ENCODE measurements around the gene AGPAT3. TPM values are rescaled to one million over a fixed set of nuclear protein-coding genes. Genes with fewer than 3 reads are reported as not detected.
A peak's percentile ranks its signal among the peaks of the same experiment; 100 is the strongest.

Gene AGPAT3
- total RNA-seq, 1 experiment from 2014 or later: 13.0 TPM

GRCh38 chr21:43944757-43945156 lies 79.7 kb downstream of the AGPAT3 start:
- H3K27me3 ChIP-seq (ENCODE audit: insufficient read depth, low read length): no peaks in the 10 kb centered on the region
- no peak for DNase-seq
- H4K5ac ChIP-seq (ENCODE audit: insufficient read length, low read depth, low read length): no peak overlapping the region
- no peak overlapping the region for H3K18ac ChIP-seq (ENCODE audit: insufficient read length, low read depth, low read length)
- H4K8ac ChIP-seq (replicated peaks; ENCODE audit: insufficient read length, low read depth, low read length): no peak overlapping the region
- H3K23ac ChIP-seq (ENCODE audit: insufficient read length, low read depth, low read length): no peak overlapping the region
- H3K27me3 Mint-ChIP-seq (ENCODE audit: low read depth): no peaks in the 10 kb centered on the region
- no peaks in the 10 kb centered on the region for H3K36me3 Mint-ChIP-seq (ENCODE audit: insufficient read depth in 1 of 3, low read depth in 3 of 3)
- H3K4me2 ChIP-seq (ENCODE audit: insufficient read depth, insufficient read length, low read length): no peak overlapping the region
- no peak overlapping the region for H3K4me3 Mint-ChIP-seq
- H4K91ac ChIP-seq (ENCODE audit: insufficient read length, low read depth, low read length): no peak overlapping the region
- no peak overlapping the region for H3K9ac ChIP-seq (ENCODE audit: extremely low read depth, insufficient read length, low read length)
- H3T11ph ChIP-seq (ENCODE audit: low read length): no peak overlapping the region
- H3K27ac Mint-ChIP-seq: 0 out of 7 replicates have a peak overlapping the region, but pooled peaks of 1 of the 3 experiments have one; percentile 55
- no peak overlapping the region for H3K27ac ChIP-seq (ENCODE audit: insufficient read length, low read depth, low read length)
- no peaks in the 10 kb centered on the region for H4K20me1 ChIP-seq (ENCODE audit: control insufficient read depth, insufficient read depth, insufficient read length)
- H2BK20ac ChIP-seq (ENCODE audit: low read depth, low read length, poor library complexity, severe bottlenecking): no peak overlapping the region
- H2BK5ac ChIP-seq (ENCODE audit: insufficient read length, low read length): no peak overlapping the region
- H2BK120ac ChIP-seq (ENCODE audit: low read depth, low read length, poor library complexity, severe bottlenecking): no peak overlapping the region
- no peaks in the 10 kb centered on the region for H3K4me1 ChIP-seq (ENCODE audit: insufficient read depth, low read length)
- H3K79me2 ChIP-seq (ENCODE audit: insufficient read depth, low read length): no peaks in the 10 kb centered on the region
- H2AFZ ChIP-seq (ENCODE audit: low read length): no peak overlapping the region
- TF ChIP-seq CTCF (conservative IDR thresholded peaks at IDR 0.05): no peak
- peaks cover 7 to 8% of the 10 kb centered on the region in 2 experiments; a peak in 4 of 5 replicates for H3K9me3 Mint-ChIP-seq
- H3K23me2 ChIP-seq (ENCODE audit: insufficient read length, low read depth, low read length, poor library complexity, severe bottlenecking): no peaks in the 10 kb centered on the region
- H2BK15ac ChIP-seq (ENCODE audit: low read depth, low read length): no peak overlapping the region
- H2AK5ac ChIP-seq (ENCODE audit: insufficient read length, low read length): no peak overlapping the region
- H3K4ac ChIP-seq (ENCODE audit: low read depth, low read length): no peak overlapping the region
- H3K79me1 ChIP-seq (ENCODE audit: insufficient read depth, low read depth, low read length, poor library complexity, severe bottlenecking): no peaks in the 10 kb centered on the region
- H2BK12ac ChIP-seq (ENCODE audit: insufficient read length, low read depth, low read length): no peak overlapping the region
- no CpG with 5 or more reads among the region's 12 CpGs for WGBS (ENCODE audit: extremely low coverage, insufficient read length, low lambda C conversion rate)
- H3K9me3 ChIP-seq (ENCODE audit: control insufficient read depth, low read depth, low read length): no peaks in the 10 kb centered on the region
- H3K14ac ChIP-seq (ENCODE audit: insufficient read depth, low read length): no peak overlapping the region
- H3K56ac ChIP-seq (ENCODE audit: insufficient read length, low read depth, low read length): no peak overlapping the region
- peaks cover 0 to 7% of the 10 kb centered on the region in 2 experiments; a peak in 1 of 4 replicates for H3K4me1 Mint-ChIP-seq
